DND-41 (cell line): ENCODE data around the gene AFF3.

Experiments
- ATAC-seq: fragments of 200-7000 bp; cut with Tn5 transposase; 3 replicates; pipeline ENCODE4 v1.9.1; 2021; ENCODE audit warnings: low read depth; ENCODE audit not compliant: insufficient read depth
- DNase-seq: peaks from one replicate; pipeline ENCODE4 v3.0.0-alpha.2; 2020
- H2AFZ ChIP-seq: 2 replicates; pipeline ENCODE4 v1.6.0; 2012; ENCODE audit warnings: low read depth, low read length
- H3K27ac ChIP-seq: 2 replicates; pipeline ENCODE4 v1.5.1; 2012; ENCODE audit warnings: low read length, inconsistent platforms
- H3K27me3 ChIP-seq: fragments of 200-600 bp; sonication (generic); 2 replicates; pipeline ENCODE4 v1.6.0; 2012; ENCODE audit warnings: low read length, mild to moderate bottlenecking, inconsistent platforms; ENCODE audit not compliant: insufficient read depth, poor library complexity
- H3K36me3 ChIP-seq: 2 replicates; pipeline ENCODE4 v1.5.1; 2012; ENCODE audit warnings: low read length, inconsistent platforms; ENCODE audit not compliant: insufficient read depth
- H3K4me1 ChIP-seq: 2 replicates; pipeline ENCODE4 v1.5.1; 2012; ENCODE audit warnings: mild to moderate bottlenecking, low read length; ENCODE audit not compliant: insufficient read depth
- H3K4me2 ChIP-seq: 2 replicates; pipeline ENCODE4 v1.6.0; 2012; ENCODE audit warnings: mild to moderate bottlenecking, moderate library complexity, low read length, inconsistent platforms; ENCODE audit not compliant: insufficient read depth
- H3K4me3 ChIP-seq, 2 experiments: fragments of 200-600 bp in 1 of 2; shearing (Covaris generic) in 1 of 2; 2 replicates each; pipeline ENCODE4 v1.5.1; 2012 to 2016; ENCODE audit warnings: inconsistent platforms in 2 of 2, low read length in 2 of 2, mild to moderate bottlenecking in 2 of 2, low read depth in 1 of 2, moderate library complexity in 1 of 2
- H3K79me2 ChIP-seq: 2 replicates; pipeline ENCODE4 v1.6.0; 2012; ENCODE audit warnings: low read length, inconsistent platforms; ENCODE audit not compliant: insufficient read depth
- H3K9ac ChIP-seq: 2 replicates; pipeline ENCODE4 v1.6.0; 2012; ENCODE audit warnings: low read depth, mild to moderate bottlenecking, inconsistent platforms, low read length, moderate library complexity
- H3K9me3 ChIP-seq: 2 replicates; pipeline ENCODE4 v1.5.1; 2012; ENCODE audit warnings: low read length, moderate library complexity, mild to moderate bottlenecking, inconsistent platforms; ENCODE audit not compliant: insufficient read depth, severe bottlenecking
- H4K20me1 ChIP-seq: 2 replicates; pipeline ENCODE4 v1.6.0; 2012; ENCODE audit warnings: low read length; ENCODE audit not compliant: insufficient read depth
- CTCF ChIP-seq: IDR thresholded peaks from 2 replicates; pipeline ENCODE4 v1.5.1; 2012; ENCODE audit warnings: borderline replicate concordance, low read length, moderate library complexity, mild to moderate bottlenecking; ENCODE audit not compliant: poor library complexity, severe bottlenecking; ENCODE audit errors: extremely low read depth
- EZH2 ChIP-seq: IDR thresholded peaks from 3 replicates; pipeline ENCODE4 v1.6.1; 2012; ENCODE audit warnings: borderline replicate concordance, low read depth, mild to moderate bottlenecking, moderate library complexity, low read length, inconsistent platforms; ENCODE audit not compliant: severe bottlenecking

The AFF3 gene

GRCh38 chr2:99926986-99927385 is 215.4 kb downstream of the AFF3 start:
- H3K4me2 ChIP-seq, result no peak overlapping the region
- no peaks in the 10 kb centered on the region for H4K20me1 ChIP-seq
- 0 out of 2 replicates have a peak, but pooled peaks cover 4% of the 10 kb centered on the region for H3K36me3 ChIP-seq
- no peaks in the 10 kb centered on the region for H3K79me2 ChIP-seq
- no peak overlapping the region for H2AFZ ChIP-seq
- no peak overlapping the region for H3K4me3 ChIP-seq
- TF ChIP-seq CTCF (no peak), EZH2 (no peak)
- no peaks in the 10 kb centered on the region for H3K9me3 ChIP-seq
- no peaks in the 10 kb centered on the region for H3K27me3 ChIP-seq
- DNase-seq (no peak), ATAC-seq (no peak)
- no peak overlapping the region for H3K9ac ChIP-seq
- H3K4me1 ChIP-seq, result no peaks in the 10 kb centered on the region
- H3K27ac ChIP-seq, result no peak overlapping the region

GRCh38 chr2:99925960-99926359 is 216.4 kb downstream of the AFF3 start:
- Histone ChIP-seq H4K20me1 (no peaks in the 10 kb centered on the region), H3K36me3 (0 out of 2 replicates have a peak, but pooled peaks cover 4% of the 10 kb centered on the region), H3K9me3 (no peaks in the 10 kb centered on the region), H3K9ac (no peak overlapping the region), H2AFZ (no peak overlapping the region), H3K4me1 (no peaks in the 10 kb centered on the region), H3K4me2 (no peak overlapping the region), H3K27me3 (no peaks in the 10 kb centered on the region), H3K4me3 (no peak overlapping the region), H3K27ac (no peak overlapping the region), H3K79me2 (no peaks in the 10 kb centered on the region)
- DNase-seq (no peak), ATAC-seq (no peak)
- TF ChIP-seq CTCF (no peak), EZH2 (no peak)

GRCh38 chr2:99922664-99923063 is 219.7 kb downstream of the AFF3 start:
- Histone ChIP-seq H3K27ac (no peak overlapping the region), H3K4me1 (no peaks in the 10 kb centered on the region), H3K79me2 (no peaks in the 10 kb centered on the region), H3K9ac (no peak overlapping the region), H3K27me3 (no peaks in the 10 kb centered on the region), H3K9me3 (no peaks in the 10 kb centered on the region), H2AFZ (no peak overlapping the region), H3K4me2 (no peak overlapping the region), H4K20me1 (no peaks in the 10 kb centered on the region), H3K4me3 (no peak overlapping the region), H3K36me3 (0 out of 2 replicates have a peak, but pooled peaks cover 4% of the 10 kb centered on the region)
- TF ChIP-seq EZH2, result no peak
- no peak for TF ChIP-seq CTCF
- no peak for ATAC-seq
- no peak for DNase-seq

GRCh38 chr2:99921903-99922302 is 220.5 kb downstream of the AFF3 start:
- Histone ChIP-seq H3K36me3 (0 out of 2 replicates have a peak, but pooled peaks cover 4% of the 10 kb centered on the region), H3K9ac (no peak overlapping the region), H3K27ac (no peak overlapping the region), H4K20me1 (no peaks in the 10 kb centered on the region), H3K4me2 (no peak overlapping the region), H3K4me1 (no peaks in the 10 kb centered on the region), H3K4me3 (no peak overlapping the region), H3K9me3 (no peaks in the 10 kb centered on the region), H3K79me2 (no peaks in the 10 kb centered on the region), H2AFZ (no peak overlapping the region), H3K27me3 (no peaks in the 10 kb centered on the region)
- DNase-seq (no peak), ATAC-seq (no peak)
- TF ChIP-seq EZH2 (no peak), CTCF (no peak)
